ENCODE data around the gene CAPN9.

DNA sequence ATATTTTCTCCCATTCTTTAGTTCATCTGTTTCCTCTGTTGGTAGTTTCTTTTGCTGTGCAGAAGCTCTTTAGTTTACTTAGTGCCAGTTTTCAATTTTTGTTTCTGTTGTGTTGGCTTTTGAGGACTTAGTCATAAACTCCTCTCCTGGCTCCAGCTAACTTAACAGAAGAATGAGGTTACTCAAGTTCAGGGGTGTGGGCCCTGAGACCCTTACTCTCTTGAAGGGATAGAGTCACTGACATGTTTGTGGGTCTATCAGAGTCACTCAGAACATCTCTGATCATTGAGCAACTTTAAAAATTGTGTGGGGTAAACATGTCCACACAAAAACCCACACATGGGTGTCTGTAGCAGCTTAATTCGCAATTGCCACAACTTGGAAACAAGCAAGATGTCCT is 47.5 kb upstream of the CAPN9 start:
- TF ChIP-seq, protein P1, sequence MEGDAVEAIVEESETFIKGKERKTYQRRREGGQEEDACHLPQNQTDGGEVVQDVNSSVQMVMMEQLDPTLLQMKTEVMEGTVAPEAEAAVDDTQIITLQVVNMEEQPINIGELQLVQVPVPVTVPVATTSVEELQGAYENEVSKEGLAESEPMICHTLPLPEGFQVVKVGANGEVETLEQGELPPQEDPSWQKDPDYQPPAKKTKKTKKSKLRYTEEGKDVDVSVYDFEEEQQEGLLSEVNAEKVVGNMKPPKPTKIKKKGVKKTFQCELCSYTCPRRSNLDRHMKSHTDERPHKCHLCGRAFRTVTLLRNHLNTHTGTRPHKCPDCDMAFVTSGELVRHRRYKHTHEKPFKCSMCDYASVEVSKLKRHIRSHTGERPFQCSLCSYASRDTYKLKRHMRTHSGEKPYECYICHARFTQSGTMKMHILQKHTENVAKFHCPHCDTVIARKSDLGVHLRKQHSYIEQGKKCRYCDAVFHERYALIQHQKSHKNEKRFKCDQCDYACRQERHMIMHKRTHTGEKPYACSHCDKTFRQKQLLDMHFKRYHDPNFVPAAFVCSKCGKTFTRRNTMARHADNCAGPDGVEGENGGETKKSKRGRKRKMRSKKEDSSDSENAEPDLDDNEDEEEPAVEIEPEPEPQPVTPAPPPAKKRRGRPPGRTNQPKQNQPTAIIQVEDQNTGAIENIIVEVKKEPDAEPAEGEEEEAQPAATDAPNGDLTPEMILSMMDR (conservative IDR thresholded peaks at IDR 0.05; ENCODE audit: low read depth, low read length), result no peak
- no peak for TF ChIP-seq EZH2phosphoT487 (IDR thresholded peaks at IDR 0.05; ENCODE audit: borderline replicate concordance, low read length)
